Calu3 (cell line): ENCODE data around the gene PRPF4. TPM values are rescaled to one million over a fixed set of nuclear protein-coding genes. Genes with fewer than 3 reads are reported as not detected.
A peak's percentile ranks its signal among the peaks of the same experiment; 100 is the strongest.

Source experiments
- BruUV-seq: library from RNA; stranded (reverse); fragments of 400-500 nt; replicated peaks from 2 replicates; lab custom pipeline; 2021; lab: Mats Ljungman, UMichigan
- CTCF ChIA-PET: fragments of 300-600 bp; sonication (Branson Sonifier 250); formaldehyde crosslinking; loops from one replicate; lab custom pipeline; 2022; ENCODE audit warnings: antibody characterized with exemption; lab: Charles Lee
- DNase-seq: peaks from one replicate; pipeline ENCODE4 v3.0.0; 2022
- H3K27ac Mint-ChIP-seq: one replicate; pipeline ENCODE4 v1.8.0; 2022; ENCODE audit warnings: mixed read lengths; ENCODE audit not compliant: unreplicated experiment
- H3K27me3 Mint-ChIP-seq: one replicate; pipeline ENCODE4 v1.8.0; 2022; ENCODE audit warnings: mixed read lengths; ENCODE audit not compliant: unreplicated experiment
- H3K36me3 Mint-ChIP-seq: one replicate; pipeline ENCODE4 v1.8.0; 2022; ENCODE audit warnings: mild to moderate bottlenecking, moderate library complexity, mixed read lengths; ENCODE audit not compliant: insufficient read depth, unreplicated experiment
- H3K4me1 Mint-ChIP-seq: one replicate; pipeline ENCODE4 v1.8.0; 2022; ENCODE audit warnings: mild to moderate bottlenecking, low read depth, mixed read lengths; ENCODE audit not compliant: unreplicated experiment
- H3K4me3 Mint-ChIP-seq: one replicate; pipeline ENCODE4 v1.8.0; 2022; ENCODE audit warnings: mild to moderate bottlenecking, low read depth, moderate library complexity, mixed read lengths; ENCODE audit not compliant: unreplicated experiment
- H3K9me3 Mint-ChIP-seq: one replicate; pipeline ENCODE4 v1.8.0; 2022; ENCODE audit warnings: low read depth, mixed read lengths; ENCODE audit not compliant: unreplicated experiment
- intact Hi-C: fragments of 100-400 bp; cut with micrococcal nuclease; formaldehyde crosslinking; loops from one replicate; pipeline ENCODE4 v1.10.0; 2022; ENCODE audit not compliant: unreplicated experiment
- total RNA-seq: library from RNA; stranded (reverse); gene quantifications from 2 replicates; pipeline ENCODE4 v1.2.3, GENCODE V29; 2022
- TF ChIP-seq, protein P1 (sequence below): fragments of 200-600 bp; IDR thresholded peaks from one replicate; pipeline ENCODE4 v1.8.0; 2022; ENCODE audit warnings: antibody characterized with exemption; ENCODE audit not compliant: unreplicated experiment

Gene PRPF4
- total RNA-seq, 1 experiment from 2014 or later = 23.7 TPM

DNA sequence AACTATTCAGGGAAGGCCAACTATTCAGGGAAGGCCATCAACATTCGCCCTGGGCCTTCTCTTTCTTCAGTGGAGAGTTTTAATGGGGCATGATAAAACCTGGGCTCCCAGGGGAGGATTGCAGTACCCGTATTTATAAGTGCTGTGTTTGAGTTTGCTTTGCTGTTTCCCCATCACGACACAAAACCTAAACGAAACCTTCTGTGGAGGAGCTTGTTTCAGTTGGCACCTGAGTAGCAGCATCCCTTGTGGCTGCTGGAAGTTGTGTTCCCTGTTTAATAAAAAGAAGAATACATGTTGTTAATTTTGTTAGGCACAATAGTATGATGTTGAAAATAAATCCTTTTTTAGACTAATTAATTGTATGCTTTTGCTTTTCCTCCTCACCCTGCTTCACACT is 56.3 kb downstream of the PRPF4 start:
- intact Hi-C loops = no loop called here
- Mint-ChIP-seq H3K4me3 (no peak overlapping the region), H3K9me3 (no peaks in the 10 kb centered on the region), H3K4me1 (no peaks in the 10 kb centered on the region), H3K27ac (no peak overlapping the region), H3K36me3 (no peaks in the 10 kb centered on the region), H3K27me3 (no peaks in the 10 kb centered on the region)
- CTCF ChIA-PET = no interaction called here
- no TSS peak for BruUV-seq
- TF ChIP-seq, protein P1, sequence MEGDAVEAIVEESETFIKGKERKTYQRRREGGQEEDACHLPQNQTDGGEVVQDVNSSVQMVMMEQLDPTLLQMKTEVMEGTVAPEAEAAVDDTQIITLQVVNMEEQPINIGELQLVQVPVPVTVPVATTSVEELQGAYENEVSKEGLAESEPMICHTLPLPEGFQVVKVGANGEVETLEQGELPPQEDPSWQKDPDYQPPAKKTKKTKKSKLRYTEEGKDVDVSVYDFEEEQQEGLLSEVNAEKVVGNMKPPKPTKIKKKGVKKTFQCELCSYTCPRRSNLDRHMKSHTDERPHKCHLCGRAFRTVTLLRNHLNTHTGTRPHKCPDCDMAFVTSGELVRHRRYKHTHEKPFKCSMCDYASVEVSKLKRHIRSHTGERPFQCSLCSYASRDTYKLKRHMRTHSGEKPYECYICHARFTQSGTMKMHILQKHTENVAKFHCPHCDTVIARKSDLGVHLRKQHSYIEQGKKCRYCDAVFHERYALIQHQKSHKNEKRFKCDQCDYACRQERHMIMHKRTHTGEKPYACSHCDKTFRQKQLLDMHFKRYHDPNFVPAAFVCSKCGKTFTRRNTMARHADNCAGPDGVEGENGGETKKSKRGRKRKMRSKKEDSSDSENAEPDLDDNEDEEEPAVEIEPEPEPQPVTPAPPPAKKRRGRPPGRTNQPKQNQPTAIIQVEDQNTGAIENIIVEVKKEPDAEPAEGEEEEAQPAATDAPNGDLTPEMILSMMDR = no peak
- no peak for DNase-seq

DNA sequence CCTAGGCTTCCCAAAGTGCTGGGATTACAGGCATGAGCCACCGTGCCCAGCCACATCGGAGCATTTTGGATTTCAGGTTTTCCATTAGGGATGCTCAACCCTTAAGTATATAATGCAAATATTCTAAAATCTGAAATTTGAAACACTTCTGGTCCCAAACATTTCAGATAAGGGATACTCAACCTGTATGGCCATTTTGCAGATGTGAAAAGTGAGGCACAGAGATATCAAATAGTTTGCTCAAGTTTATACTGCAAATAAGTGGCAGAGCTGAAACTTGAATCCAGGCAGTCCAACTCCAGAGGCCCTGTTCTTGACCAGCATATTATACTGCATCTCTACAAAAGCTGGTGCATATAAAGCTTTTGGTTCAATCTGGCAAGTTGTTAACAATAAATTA is 62.3 kb downstream of the PRPF4 start:
- Mint-ChIP-seq H3K36me3 (peaks cover 21% of the 10 kb centered on the region), H3K27ac (no peak overlapping the region), H3K4me3 (no peak overlapping the region), H3K9me3 (no peaks in the 10 kb centered on the region), H3K4me1 (peaks cover 25% of the 10 kb centered on the region), H3K27me3 (no peaks in the 10 kb centered on the region)
- TF ChIP-seq, protein P1 = no peak
- no TSS peak for BruUV-seq
- DNase-seq = no peak
- intact Hi-C loops = no loop called here
- CTCF ChIA-PET = no interaction called here

DNA sequence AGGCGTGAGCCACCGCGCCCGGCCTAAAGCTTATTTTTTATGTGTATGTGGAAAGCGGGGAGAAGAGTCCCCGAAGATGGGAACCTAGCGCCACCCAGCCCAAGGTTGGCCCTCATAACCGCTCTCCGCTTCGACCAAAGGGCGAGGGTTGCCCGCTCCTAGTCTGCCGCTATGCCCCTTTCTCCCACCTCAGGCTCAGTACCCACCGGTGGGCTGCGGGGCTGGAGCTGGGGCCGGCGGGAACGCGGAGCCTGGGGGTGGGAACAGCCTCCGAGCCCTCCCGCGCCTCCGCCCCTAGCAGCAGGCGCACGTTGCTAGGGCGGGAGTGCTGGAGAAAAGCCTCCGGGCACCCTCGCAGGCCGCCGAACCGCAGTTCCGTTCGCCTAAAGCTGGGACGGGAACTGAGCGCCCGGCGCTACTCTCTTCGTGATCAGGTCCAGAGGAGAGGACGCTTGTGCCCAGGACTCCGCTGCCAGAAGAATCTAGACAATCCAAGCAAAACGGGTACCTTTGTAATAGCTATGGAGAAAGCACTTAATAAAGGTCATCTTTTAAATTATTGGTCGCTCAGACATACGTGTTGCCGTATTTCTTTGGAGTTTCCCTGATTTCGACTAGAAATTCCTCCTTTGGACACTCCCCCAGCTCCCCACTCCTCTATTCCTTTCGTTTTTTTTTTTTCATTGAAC is 64.7 kb downstream of the PRPF4 start, which contains the start of gene WDR31:
WDR31 (minus strand) TSS at position 265 of the 689 bp plus-strand sequence. CDS start 8,253 bp downstream, outside the sequence.
- Mint-ChIP-seq H3K4me3 (peak within 1 kb of the TSS; percentile 76), H3K27ac (peak within 1 kb of the TSS; percentile 76), H3K9me3 (no peaks in the 10 kb centered on the region), H3K4me1 (peaks cover 39% of the 10 kb centered on the region), H3K36me3 (peaks cover 21% of the 10 kb centered on the region), H3K27me3 (no peaks in the 10 kb centered on the region)
- CTCF ChIA-PET = interaction anchor here (1.3 kb wide), 1 partner anchor 61 kb away, joined by 3 read pairs; the partner anchor contains the start of gene ALAD
- BruUV-seq = no TSS peak
- intact Hi-C loops = loop anchor here (5.0 kb wide), 2 partner anchors 47 to 62 kb away; partner anchors contain the start of gene ALAD
- TF ChIP-seq, protein P1 = no peak
- peak; percentile 88 for DNase-seq

DNA sequence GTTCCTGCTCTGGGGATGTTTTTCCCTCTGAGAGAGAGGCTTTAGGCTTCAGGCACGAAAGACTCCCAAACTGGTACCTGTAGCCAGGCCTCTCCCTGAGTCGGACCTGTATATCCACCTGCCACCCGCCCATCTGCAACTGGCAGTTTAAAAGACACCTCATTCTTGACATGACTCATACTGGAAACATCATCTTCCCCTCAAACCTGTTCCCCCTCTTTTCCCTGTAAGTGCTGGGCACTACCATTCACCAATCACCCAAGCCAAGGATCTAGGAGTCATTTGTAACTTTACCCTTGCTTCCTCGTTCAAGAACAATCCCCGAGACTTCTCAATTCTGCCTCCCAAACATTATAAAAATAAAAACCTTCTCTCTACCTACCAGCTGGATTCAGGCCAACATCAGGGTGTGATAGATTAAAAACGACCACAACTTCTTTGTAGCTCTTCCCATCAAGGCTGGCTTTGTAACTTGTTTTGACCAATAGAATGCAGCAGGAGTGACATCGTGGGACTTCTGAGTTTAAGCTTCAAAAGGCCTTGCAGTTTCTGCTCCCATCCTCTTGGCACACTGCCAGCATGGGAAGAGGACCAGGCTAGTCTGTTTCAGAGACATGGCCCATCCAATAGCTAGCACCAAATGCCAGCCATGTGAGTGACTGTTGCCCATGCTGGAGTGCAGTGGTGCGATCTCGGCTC is 66.4 kb downstream of the PRPF4 start:
- DNase-seq = peak; percentile 69
- Mint-ChIP-seq H3K27ac (peak overlapping the region; percentile 86), H3K36me3 (peaks cover 21% of the 10 kb centered on the region), H3K9me3 (no peaks in the 10 kb centered on the region), H3K4me1 (peaks cover 44% of the 10 kb centered on the region), H3K27me3 (no peaks in the 10 kb centered on the region), H3K4me3 (peak overlapping the region; percentile 25)
- BruUV-seq = no TSS peak
- intact Hi-C loops = loop anchor here (5.0 kb wide), 2 partner anchors 45 to 60 kb away; partner anchors contain the start of gene ALAD
- TF ChIP-seq, protein P1 = no peak
- CTCF ChIA-PET = interaction anchor here (0.8 to 1.3 kb wide), 2 partner anchors 24 to 59 kb away, joined by 3 to 6 read pairs; partner anchors contain the start of gene ALAD

Other genes starting within 250 kb of the PRPF4 start
- gene ZFP37, start 218.9 kb upstream of the PRPF4 start, total RNA-seq = 1.2 and 1.3 TPM in 2 replicates
- gene SLC31A2, start 124.7 kb upstream of the PRPF4 start, total RNA-seq = 0.76 and 1.8 TPM in 2 replicates
- 19.2 and 19.3 TPM in 2 replicates for gene FKBP15, start 54.4 kb upstream of the PRPF4 start, total RNA-seq
- 19.4 and 21.0 TPM in 2 replicates for gene SLC31A1, start 54.1 kb upstream of the PRPF4 start, total RNA-seq
- gene CDC26, start 86 bp upstream of the PRPF4 start, total RNA-seq = 20.5 and 21.3 TPM in 2 replicates
- gene RNF183, start 27.7 kb downstream of the PRPF4 start, total RNA-seq = 0.76 and 1.5 TPM in 2 replicates
- 3.1 and 4.0 TPM in 2 replicates for gene WDR31, start 64.6 kb downstream of the PRPF4 start, total RNA-seq
- gene BSPRY, start 73.9 kb downstream of the PRPF4 start, total RNA-seq = 14.5 and 17.4 TPM in 2 replicates
- 30.8 and 35.2 TPM in 2 replicates for gene HDHD3, start 101.3 kb downstream of the PRPF4 start, total RNA-seq
- gene ALAD, start 125.6 kb downstream of the PRPF4 start, total RNA-seq = 20.6 and 24.1 TPM in 2 replicates
- 37.7 and 41.0 TPM in 2 replicates for gene POLE3, start 135.0 kb downstream of the PRPF4 start, total RNA-seq
- gene C9orf43, start 135.1 kb downstream of the PRPF4 start, total RNA-seq = 0.33 and 0.51 TPM in 2 replicates
- gene RGS3, start 188.1 kb downstream of the PRPF4 start, total RNA-seq = 61.8 and 68.3 TPM in 2 replicates